ENCODE data around the gene PCDHA7. TPM values are rescaled to one million over a fixed set of nuclear protein-coding genes. Genes with fewer than 3 reads are reported as not detected.
"Not testable (repeated sequence)": the region's sequence is repeated elsewhere in the genome, so short reads cannot be mapped to it uniquely, and the experiment has no call there.

Gene PCDHA7
- total RNA-seq, 4 donors from 2014 or later: 0.38 to 0.52 TPM; not detected in 2

- TF ChIP-seq POLR2A (IDR thresholded peaks at IDR 0.05) (no peak), EP300 (IDR thresholded peaks at IDR 0.05) (no peak), CTCF (IDR thresholded peaks at IDR 0.05) (no peak), POLR2AphosphoS5 (IDR thresholded peaks at IDR 0.05) (no peak)
- DNase-seq (ENCODE audit: low spot score in 2 of 2): no peak
- Histone ChIP-seq H3K27me3 (no peaks in the 10 kb centered on the region), H3K9me3 (peaks cover 19% of the 10 kb centered on the region), H3K27ac (no peak within 1 kb of the TSS), H3K36me3 (no peaks in the 10 kb centered on the region), H3K4me1 (no peaks in the 10 kb centered on the region), H3K4me3 (no peak within 1 kb of the TSS)
- WGBS: 23% methylated on average over 36 of the region's 41 CpGs
These were observed 34.9 kb downstream of the PCDHA7 start, which contains the start of gene PCDHA11 for GRCh38 chr5:140868721-140869554. PCDHA11 (plus strand) TSS chr5:140868957; CDS start chr5:140869104, 147 bp downstream.

- Histone ChIP-seq H3K4me1 (no peaks in the 10 kb centered on the region), H3K36me3 (no peaks in the 10 kb centered on the region), H3K27ac (no peak overlapping the region), H3K27me3 (no peaks in the 10 kb centered on the region), H3K4me3 (no peak overlapping the region), H3K9me3 (peaks cover 19% of the 10 kb centered on the region)
- DNase-seq (ENCODE audit: low spot score in 2 of 2): no peak
- WGBS: 61% methylated on average over 5 of the region's 5 CpGs
- TF ChIP-seq EP300 (IDR thresholded peaks at IDR 0.05): no peak
- TF ChIP-seq CTCF (IDR thresholded peaks at IDR 0.05): no peak
- TF ChIP-seq POLR2AphosphoS5 (IDR thresholded peaks at IDR 0.05): no peak
- TF ChIP-seq POLR2A (IDR thresholded peaks at IDR 0.05): no peak
These were observed 35.5 kb downstream of the PCDHA7 start for GRCh38 chr5:140869555-140869886.

- Histone ChIP-seq H3K36me3 (no peaks in the 10 kb centered on the region), H3K4me3 (no peak overlapping the region), H3K4me1 (no peaks in the 10 kb centered on the region), H3K9me3 (peaks cover 19% of the 10 kb centered on the region), H3K27me3 (no peaks in the 10 kb centered on the region), H3K27ac (no peak overlapping the region)
- DNase-seq (ENCODE audit: low spot score in 2 of 2): no peak
- no peak for TF ChIP-seq CTCF (IDR thresholded peaks at IDR 0.05)
- TF ChIP-seq POLR2A (IDR thresholded peaks at IDR 0.05): no peak
- 57% methylated on average over 48 of the region's 114 CpGs for WGBS
These were observed 36.4 kb downstream of the PCDHA7 start for GRCh38 chr5:140870221-140871201.

GRCh38 chr5:140875085-140876065, 41.3 kb downstream of the PCDHA7 start, which contains the start of gene PCDHA12:
PCDHA12 (plus strand) TSS chr5:140875308; CDS start chr5:140875473, 165 bp downstream.
- 21% methylated on average over 47 of the region's 47 CpGs for WGBS
- Histone ChIP-seq H3K4me1 (no peaks in the 10 kb centered on the region), H3K4me3 (no peak within 1 kb of the TSS), H3K27ac (no peak within 1 kb of the TSS), H3K9me3 (peaks cover 23% of the 10 kb centered on the region), H3K27me3 (peaks cover 4% of the 10 kb centered on the region), H3K36me3 (no peaks in the 10 kb centered on the region)
- TF ChIP-seq POLR2AphosphoS5 (IDR thresholded peaks at IDR 0.05) (no peak), POLR2A (IDR thresholded peaks at IDR 0.05) (no peak), EP300 (IDR thresholded peaks at IDR 0.05) (no peak), CTCF (IDR thresholded peaks at IDR 0.05) (no peak)
- no peak for DNase-seq (ENCODE audit: low spot score in 2 of 2)

- peaks cover 15% of the 10 kb centered on the region for H3K9me3 ChIP-seq
- 49% methylated on average over 8 of the region's 80 CpGs for WGBS
- H3K4me1 ChIP-seq; H3K36me3 ChIP-seq; DNase-seq (ENCODE audit: low spot score in 2 of 2); H3K27me3 ChIP-seq; H3K27ac ChIP-seq; H3K4me3 ChIP-seq: not testable (repeated sequence)
These were observed 42.6 kb downstream of the PCDHA7 start for GRCh38 chr5:140876541-140877261.
